ENCODE measurements around the gene TBC1D22A.

- TF ChIP-seq CTCF (IDR thresholded peaks at IDR 0.05) (no peak), POLR2AphosphoS5 (IDR thresholded peaks at IDR 0.05) (no peak), POLR2A (IDR thresholded peaks at IDR 0.05) (no peak)
Observed at GRCh38 chr22:46992121-46992731, 229.8 kb downstream of the TBC1D22A start.
